ENCODE data around the gene PIK3C2B. TPM values are rescaled to one million over a fixed set of nuclear protein-coding genes. Genes with fewer than 3 reads are reported as not detected.
A peak's percentile ranks its signal among the peaks of the same experiment; 100 is the strongest.
"Not testable (repeated sequence)": the region's sequence is repeated elsewhere in the genome, so short reads cannot be mapped to it uniquely, and the experiment has no call there.

PIK3C2B gene
- total RNA-seq, result 10 to 100 TPM; 43.4 to 46.4 TPM

- ChIA-PET CTCF (interaction anchor here (0.6 to 20.5 kb wide), 18 partner anchors 9 to 1135 kb away, joined by 3 to 1224 read pairs (median 6); partner anchors contain the start of genes MDM4 and PLEKHA6), POLR2A (interaction anchor here (0.6 to 4.4 kb wide), 21 partner anchors 9 to 88 kb away, joined by 3 to 24 read pairs (median 4); partner anchors contain the start of gene MDM4)
- peaks cover 10% of the 10 kb centered on the region for H3K36me3 Mint-ChIP-seq
- H3K27me3 Mint-ChIP-seq, result no peaks in the 10 kb centered on the region
- H3K4me1 Mint-ChIP-seq (ENCODE audit: low read depth), result peaks cover 50% of the 10 kb centered on the region
- peak; percentile 86 for DNase-seq
- peak within 1 kb of the TSS; percentile 92 for H3K27ac Mint-ChIP-seq
- H3K9me3 Mint-ChIP-seq, result no peaks in the 10 kb centered on the region
- H3K4me3 Mint-ChIP-seq, result peak within 1 kb of the TSS; percentile 84
- intact Hi-C loops (cut with micrococcal nuclease), result loop anchor here (1.0 to 10.0 kb wide), 4 partner anchors 9 to 1490 kb away; partner anchors contain the start of gene TMEM183A
Measured at GRCh38 chr1:204494281-204495077, at the start of gene PIK3C2B. Gene PIK3C2B (minus strand): TSS chr1:204494805. CDS start chr1:204469802, 25,003 bp downstream.

GRCh38 chr1:204544321-204544720 is 49.7 kb upstream of the PIK3C2B start:
- intact Hi-C loops (cut with micrococcal nuclease), result loop anchor here (1.0 to 2.0 kb wide), 3 partner anchors 20 to 28 kb away; partner anchors contain the start of gene MDM4
- Mint-ChIP-seq H3K4me3 (no peak overlapping the region), H3K9me3 (no peaks in the 10 kb centered on the region), H3K27me3 (no peaks in the 10 kb centered on the region), H3K4me1 (ENCODE audit: low read depth) (peaks cover 43% of the 10 kb centered on the region), H3K36me3 (peaks cover 70% of the 10 kb centered on the region), H3K27ac (peak overlapping the region; percentile 68)
- ChIA-PET CTCF (interaction anchor here (0.8 to 2.9 kb wide), 6 partner anchors 15 to 263 kb away, joined by 3 to 10 read pairs (median 6); no protein-coding TSS in a partner anchor), POLR2A (interaction anchor here (2.1 kb wide), 1 partner anchor 28 kb away, joined by 9 read pairs; the partner anchor contains the start of gene MDM4)
- no peak for DNase-seq

DNA sequence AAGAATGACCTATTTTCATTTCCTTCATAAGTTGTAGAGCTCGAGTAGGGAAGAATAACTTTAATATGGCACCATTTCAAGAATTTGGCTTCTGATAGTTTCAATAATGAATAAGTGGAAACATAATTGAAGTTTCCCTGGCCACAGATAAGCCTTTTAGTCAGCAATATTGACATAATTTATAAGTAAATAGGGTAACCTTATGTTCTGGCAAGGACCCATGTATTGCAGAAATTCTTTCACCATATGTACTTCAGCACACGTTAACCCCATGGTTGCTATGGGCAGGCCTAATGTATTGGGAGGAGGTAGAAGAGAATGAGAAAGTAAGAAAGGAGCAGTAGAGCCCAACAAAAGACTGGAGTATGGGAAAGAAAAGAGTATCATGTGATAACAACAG is 47.0 kb upstream of the PIK3C2B start:
- H3K9me3 Mint-ChIP-seq, result no peaks in the 10 kb centered on the region
- no peak overlapping the region for H3K4me3 Mint-ChIP-seq
- no peak for DNase-seq
- ChIA-PET CTCF (interaction anchor here (1.2 to 1.7 kb wide), 2 partner anchors 34 to 265 kb away, joined by 3 to 6 read pairs; no protein-coding TSS in a partner anchor), POLR2A (no interaction called here)
- no peak overlapping the region for H3K27ac Mint-ChIP-seq
- H3K4me1 Mint-ChIP-seq (ENCODE audit: low read depth), result peaks cover 44% of the 10 kb centered on the region
- intact Hi-C loops (cut with micrococcal nuclease), result no loop called here
- no peaks in the 10 kb centered on the region for H3K27me3 Mint-ChIP-seq
- peaks cover 67% of the 10 kb centered on the region for H3K36me3 Mint-ChIP-seq

DNA sequence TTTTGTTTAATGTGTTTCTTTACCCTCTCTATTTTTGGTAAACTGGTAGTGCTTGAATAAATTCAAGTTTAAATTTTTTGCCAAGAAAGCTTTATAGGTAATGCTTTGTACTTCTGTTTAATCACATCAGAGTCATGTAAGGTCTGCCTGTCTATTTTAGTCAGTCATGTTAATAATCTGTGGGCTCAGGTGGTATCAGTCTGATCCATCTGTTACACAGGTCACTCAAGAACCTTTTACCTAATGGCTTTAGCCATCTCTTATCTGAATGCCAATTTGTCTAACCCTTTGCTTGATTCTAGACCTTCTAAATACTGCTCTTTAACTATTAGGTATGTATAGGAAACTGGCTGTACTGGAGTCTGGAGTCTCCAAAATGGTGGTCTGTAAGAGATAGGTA is 38.2 kb upstream of the PIK3C2B start:
- H3K27ac Mint-ChIP-seq, result no peak overlapping the region
- H3K4me3 Mint-ChIP-seq, result no peak overlapping the region
- no peaks in the 10 kb centered on the region for H3K9me3 Mint-ChIP-seq
- ChIA-PET CTCF (no interaction called here), POLR2A (no interaction called here)
- no peak for DNase-seq
- intact Hi-C loops (cut with micrococcal nuclease), result no loop called here
- peaks cover 50% of the 10 kb centered on the region for H3K36me3 Mint-ChIP-seq
- H3K27me3 Mint-ChIP-seq, result no peaks in the 10 kb centered on the region
- H3K4me1 Mint-ChIP-seq (ENCODE audit: low read depth), result peaks cover 19% of the 10 kb centered on the region

DNA sequence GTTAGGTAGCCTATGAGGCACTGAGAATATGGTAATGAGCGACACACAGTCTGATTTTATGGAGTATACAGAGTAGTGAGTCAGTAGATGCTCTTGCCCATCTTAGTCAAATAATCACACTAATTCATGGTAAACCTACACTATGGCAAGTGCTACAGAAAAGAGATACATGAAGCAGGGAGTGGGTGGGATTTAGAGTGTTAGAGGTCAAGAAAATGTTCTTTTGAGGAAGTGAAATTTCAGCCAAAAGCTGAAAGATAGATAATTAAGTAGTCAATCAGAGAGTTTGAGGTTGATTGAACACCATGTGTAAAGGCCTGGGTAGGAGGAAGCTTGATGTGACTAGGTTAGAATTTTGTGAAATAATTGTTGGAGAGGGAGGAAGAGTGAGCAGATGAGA is 36.3 kb upstream of the PIK3C2B start:
- CTCF ChIA-PET, result interaction anchor here (1.1 to 1.4 kb wide), 3 partner anchors 28 to 261 kb away, joined by 3 to 6 read pairs (median 4); no protein-coding TSS in a partner anchor
- Mint-ChIP-seq H3K36me3 (peaks cover 48% of the 10 kb centered on the region), H3K27ac (peak overlapping the region; percentile 30), H3K27me3 (no peaks in the 10 kb centered on the region), H3K4me1 (ENCODE audit: low read depth) (peaks cover 16% of the 10 kb centered on the region), H3K4me3 (no peak overlapping the region), H3K9me3 (no peaks in the 10 kb centered on the region)
- intact Hi-C loops (cut with micrococcal nuclease), result no loop called here
- no peak for DNase-seq
- POLR2A ChIA-PET, result no interaction called here

GRCh38 chr1:204529371-204529895 is 34.8 kb upstream of the PIK3C2B start:
- H3K27ac Mint-ChIP-seq, result no peak overlapping the region
- POLR2A ChIA-PET, result interaction anchor here (2.5 kb wide), 1 partner anchor 13 kb away, joined by 10 read pairs; the partner anchor contains the start of gene MDM4
- peaks cover 52% of the 10 kb centered on the region for H3K36me3 Mint-ChIP-seq

DNA sequence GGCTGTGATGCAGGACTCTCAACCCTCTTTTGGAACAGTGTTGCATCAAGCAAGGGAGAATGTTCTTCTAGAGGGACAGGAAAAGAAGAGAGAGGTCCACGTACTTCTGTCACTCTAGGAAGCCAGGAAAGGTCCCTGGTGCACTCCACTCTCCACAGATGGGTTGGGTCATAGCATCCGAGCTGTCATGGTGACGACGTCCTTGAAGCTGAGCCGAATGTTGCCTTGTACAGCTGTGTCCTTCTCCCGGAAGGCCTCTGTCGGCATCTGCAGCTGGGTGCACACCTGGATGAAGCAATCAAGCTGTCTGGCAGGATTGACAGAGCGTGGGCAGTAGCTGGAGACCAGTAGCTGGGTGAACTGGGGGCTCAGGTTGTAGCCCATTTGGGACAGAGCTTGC is 34.1 kb upstream of the PIK3C2B start:
- Mint-ChIP-seq H3K4me1 (ENCODE audit: low read depth) (peaks cover 24% of the 10 kb centered on the region), H3K27ac (no peak overlapping the region), H3K4me3 (no peak overlapping the region), H3K36me3 (peaks cover 55% of the 10 kb centered on the region), H3K9me3 (peaks cover 5% of the 10 kb centered on the region), H3K27me3 (no peaks in the 10 kb centered on the region)
- ChIA-PET POLR2A (interaction anchor here (2.5 kb wide), 1 partner anchor 12 kb away, joined by 10 read pairs; the partner anchor contains the start of gene MDM4), CTCF (interaction anchor here (0.7 to 1.7 kb wide), 3 partner anchors 16 to 28 kb away, joined by 3 to 4 read pairs (median 3); no protein-coding TSS in a partner anchor)
- no peak for DNase-seq
- intact Hi-C loops (cut with micrococcal nuclease), result no loop called here

More at GRCh38 chr1:204529371-204529895, 34.8 kb upstream of the PIK3C2B start:
- no peaks in the 10 kb centered on the region for H3K27me3 Mint-ChIP-seq
- peaks cover 21% of the 10 kb centered on the region for H3K4me1 Mint-ChIP-seq (ENCODE audit: low read depth)
- H3K9me3 Mint-ChIP-seq, result no peaks in the 10 kb centered on the region
- intact Hi-C loops (cut with micrococcal nuclease), result no loop called here
- no peak for DNase-seq
- H3K4me3 Mint-ChIP-seq, result no peak overlapping the region
- CTCF ChIA-PET, result interaction anchor here (1.0 to 1.7 kb wide), 2 partner anchors 15 to 26 kb away, joined by 3 to 4 read pairs; no protein-coding TSS in a partner anchor

DNA sequence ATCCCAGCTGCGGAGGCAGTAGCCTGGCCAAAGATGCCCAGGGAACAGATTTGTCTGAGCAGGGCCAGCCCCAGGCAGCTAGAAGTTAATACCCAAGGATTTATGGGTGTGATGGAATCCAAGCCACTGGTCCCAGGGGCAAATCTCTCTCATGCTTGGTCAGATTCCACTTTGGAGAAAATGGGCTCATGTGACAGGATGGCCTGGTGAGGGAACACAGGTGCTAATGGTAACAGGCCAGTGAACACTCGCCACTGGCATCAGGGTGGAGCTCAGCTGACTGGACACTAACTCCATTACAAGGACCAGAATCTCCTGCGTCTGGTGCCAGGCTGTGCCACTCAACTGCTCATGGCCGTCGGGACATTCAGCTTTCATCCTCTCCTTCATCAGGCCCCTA is 33.6 kb upstream of the PIK3C2B start:
- Mint-ChIP-seq H3K36me3 (peaks cover 58% of the 10 kb centered on the region), H3K27me3 (no peaks in the 10 kb centered on the region), H3K4me3 (no peak overlapping the region), H3K4me1 (ENCODE audit: low read depth) (peaks cover 27% of the 10 kb centered on the region), H3K27ac (no peak overlapping the region), H3K9me3 (peaks cover 8% of the 10 kb centered on the region)
- no peak for DNase-seq
- intact Hi-C loops (cut with micrococcal nuclease), result no loop called here
- POLR2A ChIA-PET, result interaction anchor here (1.1 to 2.5 kb wide), 2 partner anchors 10 to 12 kb away, joined by 5 to 10 read pairs; partner anchors contain the start of gene MDM4
- CTCF ChIA-PET, result interaction anchor here (0.7 to 1.7 kb wide), 3 partner anchors 16 to 28 kb away, joined by 3 to 4 read pairs (median 3); no protein-coding TSS in a partner anchor

- Mint-ChIP-seq H3K27me3 (no peaks in the 10 kb centered on the region), H3K27ac (peak overlapping the region; percentile 69), H3K4me3 (no peak overlapping the region), H3K9me3 (peaks cover 16% of the 10 kb centered on the region), H3K36me3 (peaks cover 51% of the 10 kb centered on the region), H3K4me1 (ENCODE audit: low read depth) (peaks cover 34% of the 10 kb centered on the region)
- intact Hi-C loops (cut with micrococcal nuclease), result no loop called here
- CTCF ChIA-PET, result interaction anchor here (1.1 to 2.9 kb wide), 4 partner anchors 22 to 282 kb away, joined by 3 to 11 read pairs (median 8); no protein-coding TSS in a partner anchor
- no peak for DNase-seq
- POLR2A ChIA-PET, result interaction anchor here (0.5 to 1.3 kb wide), 3 partner anchors 9 to 18 kb away, joined by 3 to 5 read pairs (median 4); partner anchors contain the start of gene MDM4
Measured at GRCh38 chr1:204524986-204525385, 30.4 kb upstream of the PIK3C2B start.

GRCh38 chr1:204523605-204524215 is 29.1 kb upstream of the PIK3C2B start:
- Mint-ChIP-seq H3K27me3 (no peaks in the 10 kb centered on the region), H3K9me3 (peaks cover 16% of the 10 kb centered on the region), H3K27ac (peak overlapping the region; percentile 68), H3K4me3 (no peak overlapping the region), H3K4me1 (ENCODE audit: low read depth) (peaks cover 45% of the 10 kb centered on the region), H3K36me3 (peaks cover 56% of the 10 kb centered on the region)
- DNase-seq, result peak; percentile 36
- POLR2A ChIA-PET, result interaction anchor here (1.3 kb wide), 1 partner anchor 16 kb away, joined by 4 read pairs; no protein-coding TSS in a partner anchor
- intact Hi-C loops (cut with micrococcal nuclease), result no loop called here
- CTCF ChIA-PET, result interaction anchor here (1.1 to 2.9 kb wide), 2 partner anchors 21 to 92 kb away, joined by 3 to 11 read pairs; no protein-coding TSS in a partner anchor

DNA sequence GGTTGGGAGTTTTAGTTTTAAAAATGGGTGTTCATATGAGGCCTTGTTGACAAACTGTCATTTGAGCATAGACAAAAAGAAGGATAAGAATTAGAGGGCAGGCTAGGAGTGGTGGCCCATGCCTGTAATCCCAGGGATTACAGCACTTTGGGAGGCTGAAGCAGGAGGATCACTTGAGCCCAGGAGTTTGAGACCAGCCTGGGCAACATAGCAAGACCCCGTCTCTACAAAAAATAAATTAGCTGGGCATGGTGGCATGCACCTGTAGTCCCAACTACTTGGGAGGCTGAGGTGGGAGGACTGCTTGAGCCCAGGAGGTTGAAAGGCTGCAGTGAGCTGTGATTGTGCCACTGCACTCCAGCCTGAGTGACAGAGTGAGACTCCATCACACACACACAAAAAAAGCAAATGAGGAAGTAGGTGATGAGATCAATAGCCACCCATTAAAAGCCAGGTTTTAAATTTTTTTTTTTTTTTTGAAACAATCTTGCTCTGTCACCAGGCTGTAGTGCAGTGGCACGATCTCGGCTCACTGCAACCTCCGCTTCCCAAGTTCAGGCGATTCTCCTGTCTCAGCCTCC is 27.4 kb upstream of the PIK3C2B start:
- Mint-ChIP-seq H3K9me3 (peaks cover 16% of the 10 kb centered on the region), H3K36me3 (peaks cover 56% of the 10 kb centered on the region), H3K4me1 (ENCODE audit: low read depth) (peaks cover 58% of the 10 kb centered on the region)
- CTCF ChIA-PET, result interaction anchor here (0.6 to 1.3 kb wide), 4 partner anchors 15 to 285 kb away, joined by 3 read pairs; no protein-coding TSS in a partner anchor
- not testable (repeated sequence) for DNase-seq, H3K27ac Mint-ChIP-seq, H3K27me3 Mint-ChIP-seq, H3K4me3 Mint-ChIP-seq
- POLR2A ChIA-PET, result interaction anchor here (1.0 to 1.1 kb wide), 2 partner anchors 13 to 15 kb away, joined by 4 read pairs; no protein-coding TSS in a partner anchor
- intact Hi-C loops (cut with micrococcal nuclease), result loop anchor here (1.0 to 2.0 kb wide), 2 partner anchors 15 to 22 kb away; no protein-coding TSS in a partner anchor

Measured in activated CD4-positive, alpha-beta memory T cell treated with anti-CD3 and anti-CD28 coated beads for 36 hours (primary cell).